GM19395 (cell line): Measurements from ENCODE around the gene ACR.
"Not testable (repeated sequence)": the region's sequence is repeated elsewhere in the genome, so short reads cannot be mapped to it uniquely, and the experiment has no call there.

Experiments used
- ATAC-seq: cut with Tn5 transposase; IDR thresholded peaks from one replicate; pipeline ENCODE4 v1.9.1; 2021; ENCODE audit warnings: mild to moderate bottlenecking, moderate library complexity; ENCODE audit not compliant: unreplicated experiment

ACR gene

GRCh38 chr22:50730941-50731661 is 6.9 kb upstream of the ACR start:
- ATAC-seq = no peak

GRCh38 chr22:50731811-50732624 is 6.0 kb upstream of the ACR start:
- no peak for ATAC-seq

- ATAC-seq = no peak
Measured at GRCh38 chr22:50732681-50733080, 5.3 kb upstream of the ACR start.

- no peak for ATAC-seq
Measured at GRCh38 chr22:50733521-50734342, 4.3 kb upstream of the ACR start.

- ATAC-seq = no peak
Measured at GRCh38 chr22:50734343-50734771, 3.6 kb upstream of the ACR start.

GRCh38 chr22:50734986-50735738 is 2.8 kb upstream of the ACR start:
- ATAC-seq = no peak

- no peak for ATAC-seq
Measured at GRCh38 chr22:50735739-50736030, 2.3 kb upstream of the ACR start.

GRCh38 chr22:50738649-50739227 is 734 bp downstream of the ACR start:
- no peak for ATAC-seq

- ATAC-seq = no peak
Measured at GRCh38 chr22:50739279-50739691, 1.3 kb downstream of the ACR start.

- no peak for ATAC-seq
Measured at GRCh38 chr22:50739894-50740293, 1.9 kb downstream of the ACR start.

GRCh38 chr22:50740714-50741113 is 2.7 kb downstream of the ACR start:
- ATAC-seq = not testable (repeated sequence)

GRCh38 chr22:50744424-50744823 is 6.4 kb downstream of the ACR start:
- not testable (repeated sequence) for ATAC-seq

GRCh38 chr22:50747521-50747920 is 9.5 kb downstream of the ACR start:
- ATAC-seq = not testable (repeated sequence)

GRCh38 chr22:50748630-50749029 is 10.6 kb downstream of the ACR start:
- ATAC-seq = not testable (repeated sequence)

- not testable (repeated sequence) for ATAC-seq
Measured at GRCh38 chr22:50749302-50750074, 11.5 kb downstream of the ACR start.

- not testable (repeated sequence) for ATAC-seq
Measured at GRCh38 chr22:50755251-50755650, 17.2 kb downstream of the ACR start.

GRCh38 chr22:50756406-50756805 is 18.4 kb downstream of the ACR start:
- not testable (repeated sequence) for ATAC-seq

GRCh38 chr22:50756949-50757491 is 19.0 kb downstream of the ACR start:
- not testable (repeated sequence) for ATAC-seq

- not testable (repeated sequence) for ATAC-seq
Measured at GRCh38 chr22:50759597-50760341, 21.8 kb downstream of the ACR start.
